ENCODE data around the gene AURKB. TPM values are rescaled to one million over a fixed set of nuclear protein-coding genes. Genes with fewer than 3 reads are reported as not detected.
"Not testable (repeated sequence)": the region's sequence is repeated elsewhere in the genome, so short reads cannot be mapped to it uniquely, and the experiment has no call there.

Gene AURKB
- total and polyA plus RNA-seq, 10 donors: 2.4 to 30.9 (median 10.5) TPM

GRCh38 chr17:8173056-8173870, 37.1 kb downstream of the AURKB start:
- TF ChIP-seq CTCF (IDR thresholded peaks at IDR 0.05 in 8 of 11, conservative IDR thresholded peaks at IDR 0.05 in 3 of 11): peak in 1 of 11 experiments; percentile 6
- TF ChIP-seq POLR2A (IDR thresholded peaks at IDR 0.05): peak; percentile 95 to 100 (median 100)
- peak; percentile 44 to 100 (median 56) for TF ChIP-seq POLR2AphosphoS5 (IDR thresholded peaks at IDR 0.05)
- H3K27ac ChIP-seq: peak overlapping the region; percentile 90 to 98 (median 96)
- intact Hi-C loops (cut with DNase I; ENCODE audit: low total_unique reads): no loop called here
- H3K9me3 ChIP-seq: no peaks in the 10 kb centered on the region
- WGBS, 5 donors: 0 to 1% (median 1%) methylated on average over 23 of the region's 23 CpGs
- peak; percentile 84 for DNase-seq
- H3K4me1 ChIP-seq: peaks cover 23 to 55% (median 46%) of the 10 kb centered on the region in 6 donors
- no peaks in the 10 kb centered on the region for H3K36me3 ChIP-seq
- H3K27me3 ChIP-seq (replicated peaks in 1 of 7): no peaks in the 10 kb centered on the region
- peak overlapping the region in 7 of 8 donors; percentile 2 to 61 (median 30) for H3K4me3 ChIP-seq

- H3K27me3 ChIP-seq (replicated peaks in 1 of 7); DNase-seq; intact Hi-C loops (cut with DNase I; ENCODE audit: low total_unique reads); H3K9me3 ChIP-seq; H3K27ac ChIP-seq; H3K4me3 ChIP-seq; H3K36me3 ChIP-seq: not testable (repeated sequence)
- H3K4me1 ChIP-seq: peaks cover 12 to 38% (median 29%) of the 10 kb centered on the region in 6 donors
- WGBS, 5 donors: 92 to 95% (median 93%) methylated on average over 19 of the region's 19 CpGs
These were observed 40.2 kb downstream of the AURKB start for GRCh38 chr17:8170186-8170585.

- Histone ChIP-seq H3K4me3 (no peak overlapping the region), H3K27me3 (replicated peaks in 1 of 7) (no peaks in the 10 kb centered on the region), H3K36me3 (no peaks in the 10 kb centered on the region), H3K27ac (no peak overlapping the region), H3K4me1 (peaks cover 19 to 37% (median 26%) of the 10 kb centered on the region in 6 donors), H3K9me3 (no peaks in the 10 kb centered on the region)
- WGBS, 5 donors: 91 to 95% (median 91%) methylated on average over 3 of the region's 3 CpGs
- TF ChIP-seq POLR2A (IDR thresholded peaks at IDR 0.05) (no peak), CTCF (IDR thresholded peaks at IDR 0.05 in 8 of 11, conservative IDR thresholded peaks at IDR 0.05 in 3 of 11) (no peak), POLR2AphosphoS5 (IDR thresholded peaks at IDR 0.05) (no peak)
- no peak for DNase-seq
- intact Hi-C loops (cut with DNase I; ENCODE audit: low total_unique reads): no loop called here
These were observed 42.8 kb downstream of the AURKB start for GRCh38 chr17:8167526-8167925.

DNA sequence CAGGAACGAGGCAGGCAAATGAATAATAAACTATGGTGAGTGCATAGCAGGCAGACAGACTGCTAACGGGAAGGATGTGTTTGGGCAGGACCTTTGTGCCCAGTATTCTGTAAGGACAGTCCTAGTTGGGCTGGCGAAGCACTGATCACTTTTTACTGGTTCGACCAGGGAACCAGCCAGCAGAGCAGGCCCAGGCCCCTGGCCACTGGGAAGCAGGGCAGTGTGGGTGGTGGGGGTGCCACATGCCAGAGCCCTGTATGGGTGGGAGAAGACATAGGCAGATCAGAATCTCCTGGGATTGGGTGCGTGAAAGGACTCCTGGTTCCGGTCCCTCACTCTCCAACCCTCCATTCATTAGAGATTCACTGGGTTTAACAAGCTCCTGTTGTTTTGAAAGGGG, 43.6 kb downstream of the AURKB start:
- Histone ChIP-seq H3K9me3 (no peaks in the 10 kb centered on the region), H3K27me3 (replicated peaks in 1 of 7) (no peaks in the 10 kb centered on the region), H3K27ac (no peak overlapping the region), H3K4me1 (peaks cover 17 to 38% (median 28%) of the 10 kb centered on the region in 6 donors), H3K4me3 (no peak overlapping the region), H3K36me3 (peaks cover 0 to under 1% (median under 1%) of the 10 kb centered on the region in 6 donors)
- no peak for TF ChIP-seq CTCF (IDR thresholded peaks at IDR 0.05 in 8 of 11, conservative IDR thresholded peaks at IDR 0.05 in 3 of 11)
- TF ChIP-seq POLR2A (IDR thresholded peaks at IDR 0.05): no peak
- TF ChIP-seq POLR2AphosphoS5 (IDR thresholded peaks at IDR 0.05): no peak
- WGBS, 5 donors: 94 to 99% (median 96%) methylated on average over 6 of the region's 6 CpGs
- intact Hi-C loops (cut with DNase I; ENCODE audit: low total_unique reads): no loop called here
- DNase-seq: no peak

Measured in spleen (tissue), 11 donors.